NT2/D1 (cell line): ENCODE measurements around the gene MAST4.

Source experiments
- DNase-seq: peaks from one replicate; pipeline ENCODE4 v3.0.0-alpha.2; 2011; ENCODE audit warnings: low read depth, low spot score
- H3K27me3 ChIP-seq: 2 replicates; pipeline ENCODE4 v1.6.0; 2011; ENCODE audit warnings: mild to moderate bottlenecking; ENCODE audit not compliant: insufficient read length, insufficient read depth
- H3K36me3 ChIP-seq: 2 replicates; pipeline ENCODE4 v1.6.1; 2011; ENCODE audit warnings: mild to moderate bottlenecking, low read length, mixed read lengths; ENCODE audit not compliant: insufficient read depth, insufficient read length
- H3K4me1 ChIP-seq: 2 replicates; pipeline ENCODE4 v1.5.1; 2011; ENCODE audit not compliant: insufficient read depth, insufficient read length
- H3K4me3 ChIP-seq: 2 replicates; pipeline ENCODE4 v1.5.1; 2011; ENCODE audit warnings: low read depth; ENCODE audit not compliant: insufficient read length
- H3K9ac ChIP-seq: 2 replicates; pipeline ENCODE4 v1.6.0; 2011; ENCODE audit warnings: low read depth; ENCODE audit not compliant: insufficient read length
- H3K9me3 ChIP-seq: 2 replicates; pipeline ENCODE4 v1.5.1; 2011; ENCODE audit warnings: mild to moderate bottlenecking, low read length; ENCODE audit not compliant: insufficient read depth
- SUZ12 ChIP-seq: IDR thresholded peaks from 2 replicates; pipeline ENCODE4 v1.6.1; 2011; ENCODE audit not compliant: insufficient read length, insufficient read depth; ENCODE audit errors: extremely low read depth
- YY1 ChIP-seq: IDR thresholded peaks from 2 replicates; pipeline ENCODE4 v1.6.1; 2011; ENCODE audit not compliant: insufficient read length, insufficient read depth
- ZNF274 ChIP-seq: IDR thresholded peaks from 2 replicates; pipeline ENCODE4 v1.6.1; 2011; ENCODE audit warnings: mild to moderate bottlenecking, low read depth, low read length

The MAST4 gene

GRCh38 chr5:66877843-66878242 lies 281.6 kb downstream of the MAST4 start:
- Histone ChIP-seq H3K36me3 (no peaks in the 10 kb centered on the region), H3K4me3 (no peak overlapping the region), H3K27me3 (no peaks in the 10 kb centered on the region), H3K9me3 (no peaks in the 10 kb centered on the region), H3K4me1 (no peaks in the 10 kb centered on the region), H3K9ac (no peak overlapping the region)
- TF ChIP-seq YY1 (no peak), SUZ12 (no peak), ZNF274 (no peak)
- DNase-seq = no peak

GRCh38 chr5:66880401-66880800 lies 284.2 kb downstream of the MAST4 start:
- TF ChIP-seq SUZ12 = no peak
- TF ChIP-seq YY1 = no peak
- TF ChIP-seq ZNF274 = no peak

GRCh38 chr5:66881480-66882161 lies 285.4 kb downstream of the MAST4 start:
- no peaks in the 10 kb centered on the region for H3K27me3 ChIP-seq
- H3K4me1 ChIP-seq = no peaks in the 10 kb centered on the region
- no peak for TF ChIP-seq SUZ12
- no peak for TF ChIP-seq ZNF274
- no peak for TF ChIP-seq YY1
- H3K9me3 ChIP-seq = no peaks in the 10 kb centered on the region
- no peak overlapping the region for H3K4me3 ChIP-seq
- DNase-seq = no peak
- no peak overlapping the region for H3K9ac ChIP-seq
- H3K36me3 ChIP-seq = no peaks in the 10 kb centered on the region

More at GRCh38 chr5:66880401-66880800, 284.2 kb downstream of the MAST4 start:
- Histone ChIP-seq H3K27me3 (no peaks in the 10 kb centered on the region), H3K36me3 (no peaks in the 10 kb centered on the region), H3K4me1 (no peaks in the 10 kb centered on the region), H3K4me3 (no peak overlapping the region), H3K9me3 (no peaks in the 10 kb centered on the region), H3K9ac (no peak overlapping the region)
- DNase-seq = no peak

GRCh38 chr5:66882606-66883227 lies 286.5 kb downstream of the MAST4 start:
- H3K36me3 ChIP-seq = no peaks in the 10 kb centered on the region
- DNase-seq = no peak
- H3K9ac ChIP-seq = no peak overlapping the region
- no peaks in the 10 kb centered on the region for H3K4me1 ChIP-seq
- TF ChIP-seq ZNF274 (no peak), YY1 (no peak), SUZ12 (no peak)
- H3K27me3 ChIP-seq = no peaks in the 10 kb centered on the region
- H3K4me3 ChIP-seq = no peak overlapping the region
- no peaks in the 10 kb centered on the region for H3K9me3 ChIP-seq

GRCh38 chr5:66884564-66885243 lies 288.5 kb downstream of the MAST4 start:
- TF ChIP-seq ZNF274 (no peak), SUZ12 (no peak), YY1 (no peak)
- no peaks in the 10 kb centered on the region for H3K4me1 ChIP-seq
- no peak overlapping the region for H3K4me3 ChIP-seq
- no peaks in the 10 kb centered on the region for H3K27me3 ChIP-seq
- no peaks in the 10 kb centered on the region for H3K9me3 ChIP-seq
- no peak for DNase-seq
- H3K36me3 ChIP-seq = no peaks in the 10 kb centered on the region
- H3K9ac ChIP-seq = no peak overlapping the region

GRCh38 chr5:66886941-66887340 lies 290.7 kb downstream of the MAST4 start:
- Histone ChIP-seq H3K36me3 (no peaks in the 10 kb centered on the region), H3K4me1 (no peaks in the 10 kb centered on the region), H3K9ac (no peak overlapping the region), H3K9me3 (no peaks in the 10 kb centered on the region), H3K27me3 (no peaks in the 10 kb centered on the region), H3K4me3 (no peak overlapping the region)
- no peak for DNase-seq
- TF ChIP-seq SUZ12 (no peak), ZNF274 (no peak), YY1 (no peak)

GRCh38 chr5:66888613-66889012 lies 292.4 kb downstream of the MAST4 start:
- TF ChIP-seq YY1 = no peak
- TF ChIP-seq ZNF274 = no peak
- TF ChIP-seq SUZ12 = no peak
- H3K9me3 ChIP-seq = no peaks in the 10 kb centered on the region
- H3K4me3 ChIP-seq = no peak overlapping the region
- H3K4me1 ChIP-seq = no peaks in the 10 kb centered on the region
- H3K27me3 ChIP-seq = no peaks in the 10 kb centered on the region
- DNase-seq = no peak
- H3K9ac ChIP-seq = no peak overlapping the region
- H3K36me3 ChIP-seq = no peaks in the 10 kb centered on the region
